ENCODE results near the gene GRM7.

Gene GRM7

DNA sequence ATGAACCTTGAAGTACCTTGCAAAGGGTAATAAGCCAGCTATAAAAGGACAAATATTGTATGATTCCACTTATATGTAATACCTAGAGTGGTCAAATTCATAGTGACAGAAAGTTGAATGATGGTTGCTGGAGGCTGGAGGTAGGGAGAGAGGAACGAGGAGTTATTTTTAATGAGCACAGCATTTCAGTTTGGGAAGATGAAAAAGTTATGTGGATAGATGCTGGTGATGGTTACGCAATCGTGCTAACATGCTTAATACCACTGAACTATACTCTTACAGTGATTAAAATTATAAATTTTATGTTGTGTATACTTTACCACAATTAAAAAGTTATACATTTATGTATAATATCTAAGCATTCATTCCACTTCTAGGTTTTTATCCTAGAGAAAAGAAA is 168.6 kb downstream of the GRM7 start:
- no peak for TF ChIP-seq CTCF (IDR thresholded peaks at IDR 0.05; ENCODE audit: low read depth, low read length, missing control alignments)
- in situ Hi-C loops (cut with HindIII; ENCODE audit: low sequenced_read_pairs): no loop called here
- no peak overlapping the region for H3K4me3 ChIP-seq (ENCODE audit: low read depth, low read length)
- no peak for DNase-seq (ENCODE audit: low read depth)

DNA sequence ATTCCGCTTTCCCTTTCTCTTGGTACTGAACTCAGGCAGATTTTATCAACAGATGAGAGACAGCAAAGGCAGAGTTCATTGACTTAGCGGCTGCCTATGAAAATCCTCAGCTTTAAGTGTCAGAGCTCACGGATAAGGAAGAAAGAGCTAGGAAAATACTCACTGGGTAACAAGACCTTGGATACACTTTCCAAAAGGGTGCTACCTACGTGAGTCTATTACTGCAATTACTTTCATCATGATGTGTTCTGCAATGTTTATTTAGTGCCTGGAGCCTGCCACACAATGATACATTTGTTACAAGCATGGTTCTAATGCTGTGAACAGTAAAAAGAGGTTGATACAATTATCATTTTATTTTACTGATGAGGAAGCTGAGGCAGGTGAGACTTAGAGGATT is 177.5 kb downstream of the GRM7 start:
- no peak for DNase-seq (ENCODE audit: low read depth)
- TF ChIP-seq CTCF (IDR thresholded peaks at IDR 0.05; ENCODE audit: low read depth, low read length, missing control alignments): no peak
- in situ Hi-C loops (cut with HindIII; ENCODE audit: low sequenced_read_pairs): no loop called here
- no peak overlapping the region for H3K4me3 ChIP-seq (ENCODE audit: low read depth, low read length)

- no peak for TF ChIP-seq CTCF (IDR thresholded peaks at IDR 0.05; ENCODE audit: low read depth, low read length, missing control alignments)
- no peak overlapping the region for H3K4me3 ChIP-seq (ENCODE audit: low read depth, low read length)
- in situ Hi-C loops (cut with HindIII; ENCODE audit: low sequenced_read_pairs): no loop called here
- DNase-seq (ENCODE audit: low read depth): no peak
Observed at GRCh38 chr3:7062714-7063113, 201.8 kb downstream of the GRM7 start.

DNA sequence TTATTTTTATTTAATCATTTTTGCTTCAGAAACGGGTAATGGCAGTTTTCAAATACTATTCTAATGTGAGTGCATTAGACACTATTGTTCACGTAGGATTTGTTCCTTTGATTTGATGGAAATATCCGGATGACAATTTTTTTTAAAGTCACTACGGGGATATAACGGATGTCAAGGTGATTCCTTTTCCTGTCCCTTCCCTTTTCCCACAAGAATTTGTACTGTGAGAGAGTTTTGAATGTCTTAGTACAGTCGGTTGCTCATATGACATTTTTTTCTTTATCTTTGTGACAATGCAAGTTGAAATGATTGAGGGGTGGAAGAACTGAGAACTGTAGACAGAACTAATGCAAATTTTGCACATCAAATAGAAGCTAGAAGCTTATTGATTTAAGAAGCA is 209.5 kb downstream of the GRM7 start:
- no peak overlapping the region for H3K4me3 ChIP-seq (ENCODE audit: low read depth, low read length)
- no peak for DNase-seq (ENCODE audit: low read depth)
- TF ChIP-seq CTCF (IDR thresholded peaks at IDR 0.05; ENCODE audit: low read depth, low read length, missing control alignments): no peak
- in situ Hi-C loops (cut with HindIII; ENCODE audit: low sequenced_read_pairs): no loop called here

GRCh38 chr3:7074217-7074616 is 213.3 kb downstream of the GRM7 start:
- TF ChIP-seq CTCF (IDR thresholded peaks at IDR 0.05; ENCODE audit: low read depth, low read length, missing control alignments): no peak
- no peak overlapping the region for H3K4me3 ChIP-seq (ENCODE audit: low read depth, low read length)
- in situ Hi-C loops (cut with HindIII; ENCODE audit: low sequenced_read_pairs): no loop called here
- no peak for DNase-seq (ENCODE audit: low read depth)

DNA sequence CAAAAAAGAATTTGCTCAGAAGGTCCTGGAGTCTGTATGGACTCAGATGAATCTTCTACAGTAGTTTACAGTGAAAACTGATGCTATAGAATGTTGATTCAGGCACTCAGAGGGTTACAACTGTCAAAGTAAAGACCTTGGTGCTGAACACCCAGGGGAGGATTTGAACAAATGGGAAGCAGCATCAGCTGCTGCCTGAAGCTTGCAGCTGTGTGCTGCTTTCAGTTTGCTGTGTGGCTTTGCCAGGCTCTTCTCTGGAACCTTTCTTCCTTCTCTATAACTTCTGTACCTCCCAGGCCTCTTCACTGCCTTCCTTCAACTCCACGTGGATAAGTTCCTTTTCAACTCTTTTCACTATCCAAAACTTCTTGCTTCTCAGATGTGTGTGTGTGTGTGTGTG is 214.2 kb downstream of the GRM7 start:
- TF ChIP-seq CTCF (IDR thresholded peaks at IDR 0.05; ENCODE audit: low read depth, low read length, missing control alignments): no peak
- H3K4me3 ChIP-seq (ENCODE audit: low read depth, low read length): no peak overlapping the region
- in situ Hi-C loops (cut with HindIII; ENCODE audit: low sequenced_read_pairs): no loop called here
- no peak for DNase-seq (ENCODE audit: low read depth)

DNA sequence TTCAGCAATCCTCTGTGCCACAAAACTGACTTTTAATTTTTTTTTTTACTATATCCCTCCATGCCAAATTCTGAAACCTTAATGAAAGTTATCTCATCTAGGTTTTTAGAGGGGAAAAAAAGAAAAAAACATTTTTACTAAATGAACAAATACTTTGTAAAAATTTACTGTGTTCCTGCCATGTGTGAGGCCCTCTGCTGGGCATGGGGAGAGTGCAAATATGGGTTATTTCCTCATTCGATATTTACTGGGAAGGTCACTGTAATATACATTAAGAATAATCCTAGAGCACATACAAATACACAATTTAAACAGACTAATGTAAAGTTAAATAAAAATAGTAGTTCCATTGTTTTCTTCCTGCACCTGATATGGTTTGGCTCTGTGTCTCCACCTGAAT is 215.0 kb downstream of the GRM7 start:
- in situ Hi-C loops (cut with HindIII; ENCODE audit: low sequenced_read_pairs): no loop called here
- TF ChIP-seq CTCF (IDR thresholded peaks at IDR 0.05; ENCODE audit: low read depth, low read length, missing control alignments): peak; percentile 38
- DNase-seq (ENCODE audit: low read depth): no peak

More for the DNA sequence above, 215.0 kb downstream of the GRM7 start:
- no peak overlapping the region for H3K4me3 ChIP-seq (ENCODE audit: low read depth, low read length)
